IMR-90 (cell line): ENCODE results near the gene ITGA5. TPM values are rescaled to one million over a fixed set of nuclear protein-coding genes. Genes with fewer than 3 reads are reported as not detected.

Experiments
- ATAC-seq: fragments of 200-7000 bp; cut with Tn5 transposase; 2 replicates; pipeline ENCODE4 v1.9.1; 2020; ENCODE audit warnings: low read depth, mild to moderate bottlenecking, moderate library complexity
- Bru-seq: library from RNA; stranded (reverse); fragments of 400-500 nt; gene quantifications from one replicate; lab custom pipeline; 2021; lab: Mats Ljungman, UMichigan
- BruChase-seq, 2 experiments: library from RNA; stranded (reverse); fragments of 400-500 nt; gene quantifications; one replicate each; lab custom pipeline; 2021; lab: Mats Ljungman, UMichigan
- BruUV-seq: library from RNA; stranded (reverse); fragments of 400-500 nt; replicated peaks from 2 replicates; lab custom pipeline; 2021; lab: Mats Ljungman, UMichigan
- CTCF ChIA-PET: fragments of 300-600 bp; formaldehyde crosslinking; extraction: SDS; loops from one replicate; lab custom pipeline; 2021; ENCODE audit warnings: antibody characterized with exemption; lab: Yijun Ruan, JAX
- POLR2A ChIA-PET: fragments of 300-600 bp; sonication (Branson Sonifier 250); formaldehyde crosslinking; loops from one replicate; lab custom pipeline; 2022; ENCODE audit warnings: antibody characterized with exemption; ENCODE audit not compliant: unreplicated experiment; lab: Charles Lee
- DNase-seq: peaks from one replicate; pipeline ENCODE4 v3.0.0; 2013
- H2AFZ ChIP-seq: replicated peaks from 2 replicates; pipeline ENCODE3; 2013; ENCODE audit warnings: low read length, mild to moderate bottlenecking; ENCODE audit not compliant: poor library complexity
- H2AK5ac ChIP-seq: 2 replicates; pipeline ENCODE4 v1.6.1; 2013; ENCODE audit warnings: low read depth, low read length, inconsistent platforms
- H2AK9ac ChIP-seq: replicated peaks from 2 replicates; pipeline ENCODE3; 2013; ENCODE audit warnings: mild to moderate bottlenecking, low read depth, low read length, moderate library complexity; ENCODE audit not compliant: poor library complexity
- H2BK120ac ChIP-seq: 2 replicates; pipeline ENCODE4 v1.6.1; 2013; ENCODE audit warnings: low read depth, low read length, inconsistent platforms
- H2BK15ac ChIP-seq: 3 replicates; pipeline ENCODE4 v1.6.1; 2013; ENCODE audit warnings: low read depth, low read length, inconsistent platforms
- H2BK20ac ChIP-seq: 2 replicates; pipeline ENCODE4 v1.6.1; 2013; ENCODE audit warnings: low read depth, mild to moderate bottlenecking, inconsistent platforms, low read length, moderate library complexity
- H2BK5ac ChIP-seq: 2 replicates; pipeline ENCODE4 v1.6.1; 2013; ENCODE audit warnings: mild to moderate bottlenecking, low read depth, low read length, inconsistent platforms; ENCODE audit not compliant: poor library complexity, severe bottlenecking
- H3K14ac ChIP-seq: replicated peaks from 2 replicates; pipeline ENCODE4 v1.6.1; 2013; ENCODE audit warnings: low read depth, low read length, inconsistent platforms
- H3K18ac ChIP-seq: 2 replicates; pipeline ENCODE4 v1.6.1; 2013; ENCODE audit warnings: low read depth, low read length, control low read depth
- H3K23ac ChIP-seq: 2 replicates; pipeline ENCODE4 v1.6.1; 2013; ENCODE audit warnings: low read depth, low read length, inconsistent platforms
- H3K27ac ChIP-seq: 2 replicates; pipeline ENCODE4 v1.5.1; 2013; ENCODE audit warnings: mild to moderate bottlenecking, control low read depth, low read length; ENCODE audit not compliant: insufficient read depth
- H3K27me3 ChIP-seq: 2 replicates; pipeline ENCODE4 v1.6.1; 2013; ENCODE audit warnings: low read length; ENCODE audit not compliant: control insufficient read depth, insufficient read depth
- H3K36me3 ChIP-seq: 2 replicates; pipeline ENCODE4 v1.6.1; 2013; ENCODE audit warnings: low read length, mixed read lengths; ENCODE audit not compliant: control insufficient read depth, insufficient read depth
- H3K4ac ChIP-seq: 2 replicates; pipeline ENCODE4 v1.6.1; 2013; ENCODE audit warnings: low read depth, low read length, inconsistent platforms
- H3K4me1 ChIP-seq: 2 replicates; pipeline ENCODE4 v1.6.1; 2013; ENCODE audit warnings: low read length, mixed read lengths; ENCODE audit not compliant: control insufficient read depth, insufficient read depth
- H3K4me2 ChIP-seq: 2 replicates; pipeline ENCODE4 v1.6.1; 2013; ENCODE audit warnings: low read depth, mild to moderate bottlenecking, control low read depth, low read length, moderate library complexity
- H3K4me3 ChIP-seq: 2 replicates; pipeline ENCODE4 v1.5.1; 2013; ENCODE audit warnings: low read depth, mild to moderate bottlenecking, control low read depth, low read length, moderate library complexity; ENCODE audit not compliant: insufficient read depth
- H3K56ac ChIP-seq: 2 replicates; pipeline ENCODE4 v1.6.1; 2013; ENCODE audit warnings: low read length, inconsistent platforms; ENCODE audit not compliant: insufficient read depth; ENCODE audit errors: extremely low read depth
- H3K79me1 ChIP-seq, 2 experiments: 2 replicates each; pipeline ENCODE4 v1.6.1; 2013; ENCODE audit warnings: low read length in 2 of 2, inconsistent platforms in 1 of 2, low read depth in 1 of 2
- H3K9ac ChIP-seq: 2 replicates; pipeline ENCODE4 v1.6.1; 2013; ENCODE audit warnings: low read depth, low read length, control low read depth
- H3K9me1 ChIP-seq: 2 replicates; pipeline ENCODE4 v1.6.1; 2013; ENCODE audit warnings: low read length, inconsistent platforms; ENCODE audit not compliant: insufficient read depth
- H3K9me3 ChIP-seq: 2 replicates; pipeline ENCODE4 v1.6.1; 2013; ENCODE audit warnings: low read length; ENCODE audit not compliant: control insufficient read depth, insufficient read depth
- H4K20me1 ChIP-seq: 2 replicates; pipeline ENCODE4 v1.6.1; 2013; ENCODE audit warnings: low read length, inconsistent platforms; ENCODE audit not compliant: insufficient read depth
- H4K5ac ChIP-seq: 2 replicates; pipeline ENCODE4 v1.6.1; 2013; ENCODE audit warnings: mild to moderate bottlenecking, low read depth, low read length, control low read depth
- H4K8ac ChIP-seq, 2 experiments: 2 replicates each; pipeline ENCODE4 v1.6.1; 2013; ENCODE audit warnings: low read depth in 2 of 2, low read length in 2 of 2, control low read depth in 1 of 2, inconsistent platforms in 1 of 2
- H4K91ac ChIP-seq: 2 replicates; pipeline ENCODE4 v1.6.1; 2013; ENCODE audit warnings: low read depth, low read length, inconsistent platforms; ENCODE audit not compliant: insufficient read depth
- BHLHE40 ChIP-seq: fragments of 150-350 bp; IDR thresholded peaks from 2 replicates; pipeline ENCODE4 v1.6.1; 2016; ENCODE audit warnings: mild to moderate bottlenecking, low read depth, low read length
- CEBPB ChIP-seq: IDR thresholded peaks from 2 replicates; pipeline ENCODE4 v1.6.1; 2012; ENCODE audit warnings: low read depth, low read length, improper control_type of control experiment
- CHD1 ChIP-seq: IDR thresholded peaks from 2 replicates; pipeline ENCODE4 v1.6.1; 2012; ENCODE audit warnings: low read depth, low read length, improper control_type of control experiment
- MAFK ChIP-seq: IDR thresholded peaks from 2 replicates; pipeline ENCODE4 v1.6.1; 2012; ENCODE audit warnings: low read depth, low read length, improper control_type of control experiment
- MAZ ChIP-seq: IDR thresholded peaks from 2 replicates; pipeline ENCODE4 v1.6.1; 2012; ENCODE audit warnings: low read depth, mild to moderate bottlenecking, low read length, improper control_type of control experiment, moderate library complexity, borderline replicate concordance
- MXI1 ChIP-seq: IDR thresholded peaks from 2 replicates; pipeline ENCODE4 v1.6.1; 2012; ENCODE audit warnings: low read depth, mild to moderate bottlenecking, low read length, moderate library complexity, borderline replicate concordance
- NFE2L2 ChIP-seq: fragments of 150-350 bp; IDR thresholded peaks from 2 replicates; pipeline ENCODE4 v1.6.1; 2016; ENCODE audit warnings: low read depth, mild to moderate bottlenecking, low read length
- RAD21 ChIP-seq: IDR thresholded peaks from 2 replicates; pipeline ENCODE4 v1.6.1; 2012; ENCODE audit warnings: low read length, improper control_type of control experiment
- RCOR1 ChIP-seq: IDR thresholded peaks from 2 replicates; pipeline ENCODE4 v1.6.1; 2012; ENCODE audit warnings: mild to moderate bottlenecking, low read length, improper control_type of control experiment; ENCODE audit not compliant: insufficient replicate concordance
- RFX5 ChIP-seq: IDR thresholded peaks from 2 replicates; pipeline ENCODE4 v1.8.0; 2012; ENCODE audit warnings: low read depth, mild to moderate bottlenecking, low read length, moderate library complexity
- SMC3 ChIP-seq: fragments of 150-350 bp; IDR thresholded peaks from 2 replicates; pipeline ENCODE4 v1.6.1; 2016; ENCODE audit warnings: low read depth, mild to moderate bottlenecking, antibody characterized with exemption, low read length, moderate library complexity
- WGBS, 2 experiments: methylation state at CpG; one replicate each; pipeline versions ENCODE4 v1.1.5 to v1.1.7; 2013; ENCODE audit warnings: missing lambda C conversion rate in 2 of 2; ENCODE audit not compliant: insufficient read length in 1 of 2; ENCODE audit errors: extremely low coverage in 2 of 2; 5-methylcytosine and 5-hydroxymethylcytosine counted together
- dilution Hi-C: fragments of 300-500 bp; cut with HindIII; formaldehyde crosslinking; loops from one replicate; pipeline ENCODE4 v1.14.3; 2018; ENCODE audit warnings: low sequenced_read_pairs; ENCODE audit not compliant: unreplicated experiment
- in situ Hi-C: fragments of 300-500 bp; cut with MboI; formaldehyde crosslinking; loops from 3 replicates; pipeline ENCODE4 v1.14.3; 2019; ENCODE audit warnings: low sequenced_read_pairs, inconsistent platforms, mixed read lengths
- intact Hi-C: fragments of 100-400 bp; cut with micrococcal nuclease; formaldehyde crosslinking; loops from 2 replicates; pipeline ENCODE4 v1.10.0; 2022
- long read RNA-seq: library from polyadenylated mRNA; unstranded; transcript quantifications from one replicate; pipeline ENCODE4 v2.0.0, GENCODE V29; 2021; ENCODE audit not compliant: unreplicated experiment
- polyA plus RNA-seq, 3 experiments: library from polyadenylated mRNA; depleted of rRNA; stranded (reverse); fragments of >200 nt; gene quantifications; 2 replicates each; pipeline ENCODE4 v1.2.3, GENCODE V29; 2012; ENCODE audit warnings: low replicate concordance in 1 of 3
- total RNA-seq: library from RNA; depleted of rRNA; stranded (reverse); fragments of >200 nt; gene quantifications from 2 replicates; pipeline ENCODE4 v1.2.3, GENCODE V29; 2012; rRNA removed
- TF ChIP-seq, protein P1 (sequence below): fragments of 150-350 bp; IDR thresholded peaks from 2 replicates; pipeline ENCODE4 v1.6.1; 2017; ENCODE audit warnings: mild to moderate bottlenecking, antibody characterized with exemption, low read length, low read depth
- TF ChIP-seq, protein P2 (sequence below): fragments of 150-350 bp; IDR thresholded peaks from 2 replicates; pipeline ENCODE4 v1.6.1; 2016; ENCODE audit warnings: low read depth, mild to moderate bottlenecking, low read length, moderate library complexity, borderline replicate concordance

The ITGA5 gene
- total RNA-seq, result 144 and 159 TPM in 2 replicates
- polyA plus RNA-seq (2012; rRNA removed), result 254 and 259 TPM in 2 replicates
- polyA plus RNA-seq (2012; cell fraction: cytosol; rRNA removed), result 136 and 185 TPM in 2 replicates
- polyA plus RNA-seq (2012; cell fraction: nucleus; rRNA removed; ENCODE audit: low replicate concordance), result 196 and 225 TPM in 2 replicates
- percentile 96 among the genes with signal in this experiment for Bru-seq, nascent RNA
- BruChase-seq, experiment 1, labeled RNA remaining after a 6-hour chase, result percentile 96 among the genes with signal in this experiment
- percentile 92 among the genes with signal in this experiment for BruChase-seq, experiment 2, labeled RNA remaining after a 2-hour chase
- long read RNA-seq, full-length matches to known transcripts, result 6 of 91 reads
- long read RNA-seq, partial matches to known transcripts, result 60 of 91 reads
- long read RNA-seq, other reads (novel, unspliced or antisense), result 25 of 91 reads

DNA sequence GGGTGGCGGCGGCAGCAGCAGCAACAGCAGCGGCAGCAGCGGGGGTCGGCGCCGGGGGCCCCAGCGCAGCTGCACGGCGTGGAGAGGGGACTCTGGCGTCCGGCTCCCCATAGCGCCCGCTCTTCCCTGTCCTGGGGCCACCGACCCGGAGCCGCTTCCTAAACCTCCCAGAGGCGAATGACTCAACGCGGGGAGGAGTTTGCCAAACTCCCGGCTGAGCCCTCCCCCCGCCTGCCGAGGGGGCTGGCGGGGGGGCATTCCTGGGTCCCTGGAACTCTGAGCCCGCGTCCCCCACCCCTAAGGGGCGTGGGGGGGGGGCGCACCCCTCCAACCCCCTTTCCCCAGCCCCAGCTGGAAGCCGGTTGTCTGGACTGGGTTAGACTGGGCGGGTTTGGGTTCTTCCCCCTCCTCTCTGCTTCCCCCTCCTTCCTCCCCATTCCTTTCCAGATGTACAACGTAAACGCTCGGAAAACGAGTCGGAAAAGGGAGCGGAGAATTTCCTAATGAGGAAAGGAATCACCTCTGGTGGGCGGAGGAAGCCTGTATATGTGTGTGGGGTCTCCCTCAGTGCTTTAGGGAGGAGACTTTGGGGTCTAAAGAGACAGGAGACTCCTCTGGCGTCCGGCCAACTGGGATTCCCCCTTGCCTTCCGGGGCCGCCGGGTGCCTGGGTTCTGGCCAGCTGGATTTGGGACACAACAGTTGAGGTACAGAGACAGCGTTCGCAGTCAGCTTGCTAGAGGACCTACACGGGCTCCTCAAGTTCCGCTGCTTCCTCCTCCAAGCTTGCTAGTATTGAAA lies at the start of gene ITGA5:
Gene ITGA5, minus strand, starts transcription at position 179 of the 800 bp plus-strand sequence. Its CDS starts 68 bp downstream, at position 111.
- H3K9me3 ChIP-seq, result no peaks in the 10 kb centered on the region
- peak within 1 kb of the TSS; percentile 96 for H3K9ac ChIP-seq
- H3K79me1 ChIP-seq, result peaks cover 11 to 31% of the 10 kb centered on the region in 2 experiments; a peak in 3 of 4 replicates
- H2BK20ac ChIP-seq, result peak within 1 kb of the TSS; percentile 85
- intact Hi-C loops (loop anchor here (1.0 to 2.0 kb wide), 2 partner anchors 9 to 20 kb away; no protein-coding TSS in a partner anchor), in situ Hi-C loops (no loop called here), dilution Hi-C loops (no loop called here)
- H3K23ac ChIP-seq, result peak within 1 kb of the TSS; percentile 94
- peak within 1 kb of the TSS; percentile 94 for H3K4me3 ChIP-seq
- no TSS peak for BruUV-seq
- H4K5ac ChIP-seq, result peak within 1 kb of the TSS; percentile 68
- H2BK5ac ChIP-seq, result peak within 1 kb of the TSS; percentile 88
- H3K9me1 ChIP-seq, result peaks cover 37% of the 10 kb centered on the region
- H2AFZ ChIP-seq, result peak within 1 kb of the TSS; percentile 92
- H4K91ac ChIP-seq, result peak within 1 kb of the TSS; percentile 91
- POLR2A ChIA-PET, result interaction anchor here (0.6 to 1.1 kb wide), 2 partner anchors 20 to 36 kb away, joined by 3 read pairs; no protein-coding TSS in a partner anchor
- H3K4me2 ChIP-seq, result peak within 1 kb of the TSS; percentile 97
- peak; percentile 69 for DNase-seq
- peaks cover 4% of the 10 kb centered on the region for H3K36me3 ChIP-seq
- H3K56ac ChIP-seq, result peak within 1 kb of the TSS; percentile 89
- CTCF ChIA-PET, result interaction anchor here (1.0 to 2.9 kb wide), 4 partner anchors 20 to 40 kb away, joined by 3 to 9 read pairs (median 8); no protein-coding TSS in a partner anchor
- H2AK9ac ChIP-seq, result peak within 1 kb of the TSS; percentile 91
- 3% methylated on average over 6 of the region's 46 CpGs; no CpG with 5 or more reads in 1 of the 2 experiments for WGBS, 2 experiments
- H3K4me1 ChIP-seq, result peaks cover 27% of the 10 kb centered on the region
- H3K4ac ChIP-seq, result peak within 1 kb of the TSS; percentile 94
- H4K8ac ChIP-seq, result peak within 1 kb of the TSS; percentile 83 to 84
- ATAC-seq, result peak; percentile 75
- H2BK120ac ChIP-seq, result peak within 1 kb of the TSS; percentile 95
- H4K20me1 ChIP-seq, result peaks cover 36% of the 10 kb centered on the region
- peak within 1 kb of the TSS; percentile 89 for H3K27ac ChIP-seq
- H3K14ac ChIP-seq, result peak within 1 kb of the TSS; percentile 93
- H2BK15ac ChIP-seq, result peak within 1 kb of the TSS; percentile 92; the same call in 2 of the 3 replicates
- H2AK5ac ChIP-seq, result peak within 1 kb of the TSS; percentile 71
- H3K18ac ChIP-seq, result peak within 1 kb of the TSS; percentile 84
- H3K27me3 ChIP-seq, result no peaks in the 10 kb centered on the region
- TF ChIP-seq, protein P1, sequence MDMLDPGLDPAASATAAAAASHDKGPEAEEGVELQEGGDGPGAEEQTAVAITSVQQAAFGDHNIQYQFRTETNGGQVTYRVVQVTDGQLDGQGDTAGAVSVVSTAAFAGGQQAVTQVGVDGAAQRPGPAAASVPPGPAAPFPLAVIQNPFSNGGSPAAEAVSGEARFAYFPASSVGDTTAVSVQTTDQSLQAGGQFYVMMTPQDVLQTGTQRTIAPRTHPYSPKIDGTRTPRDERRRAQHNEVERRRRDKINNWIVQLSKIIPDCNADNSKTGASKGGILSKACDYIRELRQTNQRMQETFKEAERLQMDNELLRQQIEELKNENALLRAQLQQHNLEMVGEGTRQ, result no peak
- TF ChIP-seq CHD1 (no peak), MAFK (no peak), SMC3 (no peak), MXI1 (no peak), MAZ (peak; percentile 96), RAD21 (no peak), BHLHE40 (no peak), RCOR1 (no peak), RFX5 (no peak), NFE2L2 (no peak), CEBPB (0 out of 2 replicates have a peak, but pooled peaks have one; percentile 22)
- TF ChIP-seq, protein P2, sequence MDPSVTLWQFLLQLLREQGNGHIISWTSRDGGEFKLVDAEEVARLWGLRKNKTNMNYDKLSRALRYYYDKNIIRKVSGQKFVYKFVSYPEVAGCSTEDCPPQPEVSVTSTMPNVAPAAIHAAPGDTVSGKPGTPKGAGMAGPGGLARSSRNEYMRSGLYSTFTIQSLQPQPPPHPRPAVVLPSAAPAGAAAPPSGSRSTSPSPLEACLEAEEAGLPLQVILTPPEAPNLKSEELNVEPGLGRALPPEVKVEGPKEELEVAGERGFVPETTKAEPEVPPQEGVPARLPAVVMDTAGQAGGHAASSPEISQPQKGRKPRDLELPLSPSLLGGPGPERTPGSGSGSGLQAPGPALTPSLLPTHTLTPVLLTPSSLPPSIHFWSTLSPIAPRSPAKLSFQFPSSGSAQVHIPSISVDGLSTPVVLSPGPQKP, result no peak
